ENCODE data around the gene TBC1D13. TPM values are rescaled to one million over a fixed set of nuclear protein-coding genes. Genes with fewer than 3 reads are reported as not detected.

TBC1D13 gene
- total RNA-seq, 1 experiment from 2014 or later = 21.6 TPM

GRCh38 chr9:128742401-128742800, 44.7 kb upstream of the TBC1D13 start:
- peak; percentile 55 for ATAC-seq
- DNase-seq (ENCODE audit: low spot score) = peak; percentile 27
- Mint-ChIP-seq H3K27me3 (ENCODE audit: low read depth) (no peaks in the 10 kb centered on the region), H3K4me1 (no peaks in the 10 kb centered on the region), H3K4me3 (no peak overlapping the region), H3K9me3 (no peaks in the 10 kb centered on the region), H3K36me3 (peaks cover 3% of the 10 kb centered on the region; the same call in 1 of the 2 replicates), H3K27ac (no peak overlapping the region)
- ChIA-PET CTCF (interaction anchor here (0.6 to 2.3 kb wide), 5 partner anchors 10 to 432 kb away, joined by 3 to 14 read pairs (median 5); partner anchors contain the start of genes SPOUT1 and ZDHHC12), POLR2A (no interaction called here)
- TF ChIP-seq ESRRA (CRISPR knock-in tag; IDR thresholded peaks at IDR 0.05; ENCODE audit: borderline replicate concordance) (no peak), ZNF219 (CRISPR knock-in tag; IDR thresholded peaks at IDR 0.05; ENCODE audit: borderline replicate concordance) (no peak), OVOL2 (CRISPR knock-in tag; IDR thresholded peaks at IDR 0.05; ENCODE audit: borderline replicate concordance) (no peak), TEAD4 (CRISPR knock-in tag; IDR thresholded peaks at IDR 0.05) (no peak), ARID4B (CRISPR knock-in tag; IDR thresholded peaks at IDR 0.05; ENCODE audit: borderline replicate concordance) (no peak), ZNF232 (CRISPR knock-in tag; IDR thresholded peaks at IDR 0.05) (no peak), AFF4 (CRISPR knock-in tag; IDR thresholded peaks at IDR 0.05; ENCODE audit: borderline replicate concordance) (no peak), FOXJ3 (CRISPR knock-in tag; IDR thresholded peaks at IDR 0.05; ENCODE audit: borderline replicate concordance) (no peak), ZNF416 (CRISPR knock-in tag; IDR thresholded peaks at IDR 0.05) (no peak), GABPB1 (CRISPR knock-in tag; IDR thresholded peaks at IDR 0.05) (no peak), FOXK1 (CRISPR knock-in tag; IDR thresholded peaks at IDR 0.05) (no peak), MXD4 (CRISPR knock-in tag; IDR thresholded peaks at IDR 0.05; ENCODE audit: borderline replicate concordance) (no peak)
- TF ChIP-seq, protein P1, sequence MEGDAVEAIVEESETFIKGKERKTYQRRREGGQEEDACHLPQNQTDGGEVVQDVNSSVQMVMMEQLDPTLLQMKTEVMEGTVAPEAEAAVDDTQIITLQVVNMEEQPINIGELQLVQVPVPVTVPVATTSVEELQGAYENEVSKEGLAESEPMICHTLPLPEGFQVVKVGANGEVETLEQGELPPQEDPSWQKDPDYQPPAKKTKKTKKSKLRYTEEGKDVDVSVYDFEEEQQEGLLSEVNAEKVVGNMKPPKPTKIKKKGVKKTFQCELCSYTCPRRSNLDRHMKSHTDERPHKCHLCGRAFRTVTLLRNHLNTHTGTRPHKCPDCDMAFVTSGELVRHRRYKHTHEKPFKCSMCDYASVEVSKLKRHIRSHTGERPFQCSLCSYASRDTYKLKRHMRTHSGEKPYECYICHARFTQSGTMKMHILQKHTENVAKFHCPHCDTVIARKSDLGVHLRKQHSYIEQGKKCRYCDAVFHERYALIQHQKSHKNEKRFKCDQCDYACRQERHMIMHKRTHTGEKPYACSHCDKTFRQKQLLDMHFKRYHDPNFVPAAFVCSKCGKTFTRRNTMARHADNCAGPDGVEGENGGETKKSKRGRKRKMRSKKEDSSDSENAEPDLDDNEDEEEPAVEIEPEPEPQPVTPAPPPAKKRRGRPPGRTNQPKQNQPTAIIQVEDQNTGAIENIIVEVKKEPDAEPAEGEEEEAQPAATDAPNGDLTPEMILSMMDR (IDR thresholded peaks at IDR 0.05) = no peak
- TF ChIP-seq, protein P2, sequence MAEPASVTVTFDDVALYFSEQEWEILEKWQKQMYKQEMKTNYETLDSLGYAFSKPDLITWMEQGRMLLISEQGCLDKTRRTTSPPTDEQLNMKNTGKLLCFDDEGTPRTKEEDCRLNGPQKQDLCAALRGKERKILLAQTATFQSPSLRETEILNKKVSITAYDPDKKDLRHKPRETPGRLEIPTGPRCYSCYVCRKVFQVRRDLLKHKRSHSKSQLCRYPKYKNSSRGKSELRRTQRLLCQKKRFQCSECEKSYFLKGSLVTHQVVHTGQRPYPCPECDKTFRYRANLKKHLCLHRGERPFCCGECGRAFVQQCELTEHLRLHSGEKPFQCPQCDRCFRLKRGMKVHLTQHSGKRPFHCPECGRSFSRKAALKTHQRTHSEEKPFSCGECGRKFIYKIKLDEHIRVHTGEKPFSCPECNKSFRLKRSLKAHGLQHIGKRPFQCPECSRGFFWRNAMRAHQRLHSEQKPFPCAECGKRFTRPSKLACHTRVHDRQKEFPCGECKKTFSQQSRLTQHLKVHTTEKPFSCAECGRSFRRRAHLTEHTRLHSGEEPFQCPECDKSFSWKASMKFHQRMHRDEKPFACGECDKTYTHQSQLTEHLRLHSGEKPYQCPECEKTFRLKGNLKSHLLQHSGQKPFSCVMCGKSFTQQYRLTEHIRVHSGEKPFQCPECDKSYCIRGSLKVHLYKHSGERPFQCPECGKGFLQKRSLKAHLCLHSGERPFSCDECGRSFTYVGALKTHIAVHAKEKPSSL (CRISPR knock-in tag; conservative IDR thresholded peaks at IDR 0.05) = no peak
- TF ChIP-seq, protein P3, sequence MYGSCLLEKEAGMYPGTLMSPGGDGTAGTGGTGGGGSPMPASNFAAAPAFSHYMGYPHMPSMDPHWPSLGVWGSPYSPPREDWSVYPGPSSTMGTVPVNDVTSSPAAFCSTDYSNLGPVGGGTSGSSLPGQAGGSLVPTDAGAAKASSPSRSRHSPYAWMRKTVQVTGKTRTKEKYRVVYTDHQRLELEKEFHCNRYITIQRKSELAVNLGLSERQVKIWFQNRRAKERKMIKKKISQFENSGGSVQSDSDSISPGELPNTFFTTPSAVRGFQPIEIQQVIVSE (CRISPR knock-in tag; IDR thresholded peaks at IDR 0.05; ENCODE audit: borderline replicate concordance) = no peak

Data from WTC11 (cell line).